ENCODE measurements around the gene ADAR.

ADAR gene

GRCh38 chr1:154583773-154584172 lies 24.2 kb downstream of the ADAR start:
- no peak for DNase-seq

GRCh38 chr1:154582885-154583284 lies 25.1 kb downstream of the ADAR start:
- DNase-seq: no peak

GRCh38 chr1:154581766-154582165 lies 26.2 kb downstream of the ADAR start:
- DNase-seq: no peak

- no peak for DNase-seq
Measured at GRCh38 chr1:154579374-154579773, 28.6 kb downstream of the ADAR start.

GRCh38 chr1:154578058-154578418 lies 29.9 kb downstream of the ADAR start:
- no peak for DNase-seq

GRCh38 chr1:154577346-154578057 lies 30.5 kb downstream of the ADAR start:
- DNase-seq: no peak

GRCh38 chr1:154575951-154576566 lies 31.9 kb downstream of the ADAR start:
- no peak for DNase-seq

- DNase-seq: no peak
Measured at GRCh38 chr1:154575147-154575927, 32.6 kb downstream of the ADAR start.

GRCh38 chr1:154574716-154575115 lies 33.3 kb downstream of the ADAR start:
- no peak for DNase-seq

- no peak for DNase-seq
Measured at GRCh38 chr1:154573168-154573510, 34.8 kb downstream of the ADAR start.

- DNase-seq: no peak
Measured at GRCh38 chr1:154572468-154573167, 35.4 kb downstream of the ADAR start.

- no peak for DNase-seq
Measured at GRCh38 chr1:154571964-154572288, 36.1 kb downstream of the ADAR start.

- DNase-seq: no peak
Measured at GRCh38 chr1:154571244-154571963, 36.6 kb downstream of the ADAR start.

- no peak for DNase-seq
Measured at GRCh38 chr1:154568157-154568815, 39.7 kb downstream of the ADAR start.

GRCh38 chr1:154567386-154568156 lies 40.4 kb downstream of the ADAR start, which contains the start of gene CHRNB2:
Gene CHRNB2, plus strand, starts transcription at chr1:154567778. Its CDS starts 267 bp downstream, at chr1:154568045.
- no peak for DNase-seq

GRCh38 chr1:154565876-154566275 lies 42.1 kb downstream of the ADAR start:
- no peak for DNase-seq

GRCh38 chr1:154559466-154560044 lies 48.4 kb downstream of the ADAR start:
- DNase-seq: peak; percentile 65 to 78

GRCh38 chr1:154558720-154559465 lies 49.1 kb downstream of the ADAR start:
- DNase-seq: peak; percentile 93 to 99

- DNase-seq: peak in 1 of 2 donors; percentile 60
Measured at GRCh38 chr1:154557939-154558719, 49.9 kb downstream of the ADAR start, which contains the start of gene UBE2Q1. Gene UBE2Q1, minus strand, starts transcription at chr1:154558662. Its CDS starts 109 bp downstream, at chr1:154558553.
